ENCODE data around the gene ZDHHC18.

DNA sequence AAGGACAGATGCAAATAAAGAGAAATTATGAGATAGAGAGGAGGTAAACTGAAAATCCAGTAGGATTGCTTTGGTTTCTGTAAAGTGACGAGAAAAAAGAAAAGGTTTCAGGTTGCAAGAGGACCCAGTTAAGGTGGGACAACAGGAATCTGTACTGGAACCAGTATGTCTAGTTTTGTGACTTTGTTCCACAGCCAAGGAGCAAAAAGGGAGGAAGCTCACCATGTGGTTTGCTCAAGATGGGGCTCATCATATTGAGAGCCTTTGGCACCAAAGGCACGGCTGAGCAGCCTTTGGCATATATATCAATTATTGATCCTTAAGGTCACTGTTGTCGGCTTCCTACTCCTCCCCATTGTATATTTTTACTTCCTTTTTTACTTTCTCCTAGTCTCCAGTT, 1.8 kb upstream of the ZDHHC18 start:
- TF ChIP-seq, protein P1, sequence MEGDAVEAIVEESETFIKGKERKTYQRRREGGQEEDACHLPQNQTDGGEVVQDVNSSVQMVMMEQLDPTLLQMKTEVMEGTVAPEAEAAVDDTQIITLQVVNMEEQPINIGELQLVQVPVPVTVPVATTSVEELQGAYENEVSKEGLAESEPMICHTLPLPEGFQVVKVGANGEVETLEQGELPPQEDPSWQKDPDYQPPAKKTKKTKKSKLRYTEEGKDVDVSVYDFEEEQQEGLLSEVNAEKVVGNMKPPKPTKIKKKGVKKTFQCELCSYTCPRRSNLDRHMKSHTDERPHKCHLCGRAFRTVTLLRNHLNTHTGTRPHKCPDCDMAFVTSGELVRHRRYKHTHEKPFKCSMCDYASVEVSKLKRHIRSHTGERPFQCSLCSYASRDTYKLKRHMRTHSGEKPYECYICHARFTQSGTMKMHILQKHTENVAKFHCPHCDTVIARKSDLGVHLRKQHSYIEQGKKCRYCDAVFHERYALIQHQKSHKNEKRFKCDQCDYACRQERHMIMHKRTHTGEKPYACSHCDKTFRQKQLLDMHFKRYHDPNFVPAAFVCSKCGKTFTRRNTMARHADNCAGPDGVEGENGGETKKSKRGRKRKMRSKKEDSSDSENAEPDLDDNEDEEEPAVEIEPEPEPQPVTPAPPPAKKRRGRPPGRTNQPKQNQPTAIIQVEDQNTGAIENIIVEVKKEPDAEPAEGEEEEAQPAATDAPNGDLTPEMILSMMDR (tag by site-specific recombination; IDR thresholded peaks at IDR 0.05), result no peak
- TF ChIP-seq KLF1 (tag by site-specific recombination; IDR thresholded peaks at IDR 0.05), result no peak
- TF ChIP-seq, protein P2, sequence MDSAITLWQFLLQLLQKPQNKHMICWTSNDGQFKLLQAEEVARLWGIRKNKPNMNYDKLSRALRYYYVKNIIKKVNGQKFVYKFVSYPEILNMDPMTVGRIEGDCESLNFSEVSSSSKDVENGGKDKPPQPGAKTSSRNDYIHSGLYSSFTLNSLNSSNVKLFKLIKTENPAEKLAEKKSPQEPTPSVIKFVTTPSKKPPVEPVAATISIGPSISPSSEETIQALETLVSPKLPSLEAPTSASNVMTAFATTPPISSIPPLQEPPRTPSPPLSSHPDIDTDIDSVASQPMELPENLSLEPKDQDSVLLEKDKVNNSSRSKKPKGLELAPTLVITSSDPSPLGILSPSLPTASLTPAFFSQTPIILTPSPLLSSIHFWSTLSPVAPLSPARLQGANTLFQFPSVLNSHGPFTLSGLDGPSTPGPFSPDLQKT (IDR thresholded peaks at IDR 0.05; ENCODE audit: borderline replicate concordance, low read depth, low read length), result no peak
- TF ChIP-seq ZNF266 (tag by site-specific recombination; IDR thresholded peaks at IDR 0.05; ENCODE audit: low read depth), result no peak
- TF ChIP-seq YY1 (tag by site-specific recombination; IDR thresholded peaks at IDR 0.05), result no peak
- no peak for TF ChIP-seq KLF16 (tag by site-specific recombination; IDR thresholded peaks at IDR 0.05)
- no peak for TF ChIP-seq ZNF140 (tag by site-specific recombination; IDR thresholded peaks at IDR 0.05)
- TF ChIP-seq ZNF571 (tag by site-specific recombination; IDR thresholded peaks at IDR 0.05), result no peak
- no peak for TF ChIP-seq ZNF302 (tag by site-specific recombination; IDR thresholded peaks at IDR 0.05; ENCODE audit: low read depth)
- TF ChIP-seq REST (tag by site-specific recombination; IDR thresholded peaks at IDR 0.05), result no peak
- TF ChIP-seq ZNF24 (tag by site-specific recombination; IDR thresholded peaks at IDR 0.05), result no peak

Measured in HEK293 (cell line).